Stimulated activated CD8-positive, alpha-beta memory T cell treated with anti-CD3 and anti-CD28 coated beads, Interleukin-15, amount 100 ng/mL, for 48 hours (primary cell): ENCODE measurements around the gene JAG1.
"Not testable (repeated sequence)": the region's sequence is repeated elsewhere in the genome, so short reads cannot be mapped to it uniquely, and the experiment has no call there.

Source experiments
- DNase-seq, 2 donors: peaks; one replicate each; pipeline ENCODE4 v3.0.0-alpha.2; 2020; ENCODE audit warnings: low read depth in 2 of 2

The JAG1 gene

GRCh38 chr20:10637031-10637559 lies 36.7 kb downstream of the JAG1 start:
- DNase-seq = no peak

DNA sequence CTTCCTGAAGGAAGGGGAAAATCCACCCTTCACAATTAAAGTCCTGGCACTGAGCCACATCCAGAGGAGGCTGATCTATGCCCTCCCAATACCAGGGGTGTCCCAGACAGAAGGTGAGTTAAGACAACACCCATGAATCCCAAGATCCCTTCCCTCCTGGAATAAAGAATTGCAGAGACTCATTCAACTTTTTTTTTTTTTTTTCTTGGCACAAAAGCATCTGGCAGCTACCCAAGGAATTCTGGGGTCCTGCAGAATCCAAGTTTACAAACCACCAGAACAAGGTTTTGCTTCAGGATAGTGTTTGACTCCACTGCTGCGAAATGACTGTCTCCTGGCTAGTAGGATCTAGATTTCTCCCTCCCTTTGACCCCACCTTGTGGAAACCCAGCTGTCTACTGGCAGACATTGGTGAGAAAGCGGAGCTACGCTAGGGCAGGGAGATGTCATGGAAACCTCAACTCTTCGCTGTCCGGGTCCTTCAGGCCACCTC lies 37.4 kb downstream of the JAG1 start:
- no peak for DNase-seq

DNA sequence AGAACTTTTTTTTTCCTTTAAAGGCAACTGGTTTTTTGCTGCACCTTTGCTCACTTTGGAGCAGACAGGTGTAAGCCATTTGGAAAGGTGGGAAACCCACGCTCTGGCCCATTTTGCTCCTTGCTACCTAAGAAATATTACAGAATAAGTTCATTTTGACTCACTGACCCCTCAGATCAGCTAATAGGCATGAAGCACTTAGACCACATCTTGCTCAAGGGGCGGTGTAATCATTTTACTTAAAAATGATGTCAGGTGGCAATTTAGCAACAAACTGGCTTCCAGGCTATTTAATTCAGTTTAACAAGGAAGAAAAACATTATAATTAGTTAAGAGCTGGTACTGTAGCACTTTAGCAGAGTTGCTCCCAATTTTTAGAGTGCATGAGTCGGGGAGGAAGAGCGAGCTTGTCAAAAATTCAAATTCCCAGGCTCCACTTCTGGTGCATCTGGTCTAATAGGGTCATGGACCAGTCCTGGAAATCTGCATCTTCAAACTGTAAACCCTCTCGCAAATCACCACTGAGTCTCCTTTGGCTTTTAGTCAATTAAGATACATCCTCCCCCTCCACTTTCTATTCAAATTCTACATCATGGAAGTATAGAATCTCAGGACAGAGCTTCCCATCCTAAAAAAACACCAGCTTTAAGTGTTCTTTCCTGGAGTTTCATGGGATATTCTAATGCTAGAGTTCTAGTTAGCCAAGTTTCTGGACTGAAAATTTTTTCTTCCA lies 38.2 kb downstream of the JAG1 start:
- DNase-seq = no peak

DNA sequence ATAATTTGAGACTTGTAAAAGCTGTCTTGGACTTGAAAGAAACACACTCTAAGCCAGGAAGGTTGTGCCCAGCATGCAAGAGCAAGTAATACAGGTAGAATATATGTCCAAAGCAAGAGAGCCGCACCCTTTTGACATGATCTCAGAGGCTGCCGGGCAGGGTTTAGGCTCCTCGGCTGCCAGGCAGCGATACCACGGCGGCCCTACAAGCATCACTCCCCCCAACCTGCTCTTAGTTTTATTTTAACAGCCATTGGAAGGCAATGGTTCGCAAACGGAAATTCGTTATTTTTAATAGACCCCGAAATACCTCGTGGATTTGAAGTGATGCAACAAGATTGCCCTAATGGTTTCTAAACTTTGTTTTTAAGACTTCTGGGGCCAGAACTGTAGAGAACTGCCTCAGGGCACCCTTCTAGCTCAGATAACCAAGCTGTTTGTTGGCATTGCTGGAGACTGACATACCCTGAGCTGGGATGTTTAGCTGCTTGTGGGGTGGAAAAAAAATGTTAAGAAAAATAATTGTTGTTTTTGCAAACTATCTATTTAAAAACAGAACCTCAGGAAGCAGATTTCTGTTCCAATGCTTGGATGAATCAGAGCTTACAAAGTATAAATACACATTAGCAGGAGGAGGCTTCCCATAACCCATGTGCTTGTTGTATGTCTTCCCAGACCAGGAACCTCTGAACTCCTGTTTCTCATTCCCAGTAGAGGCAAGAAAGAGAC lies 39.0 kb downstream of the JAG1 start:
- DNase-seq = no peak

DNA sequence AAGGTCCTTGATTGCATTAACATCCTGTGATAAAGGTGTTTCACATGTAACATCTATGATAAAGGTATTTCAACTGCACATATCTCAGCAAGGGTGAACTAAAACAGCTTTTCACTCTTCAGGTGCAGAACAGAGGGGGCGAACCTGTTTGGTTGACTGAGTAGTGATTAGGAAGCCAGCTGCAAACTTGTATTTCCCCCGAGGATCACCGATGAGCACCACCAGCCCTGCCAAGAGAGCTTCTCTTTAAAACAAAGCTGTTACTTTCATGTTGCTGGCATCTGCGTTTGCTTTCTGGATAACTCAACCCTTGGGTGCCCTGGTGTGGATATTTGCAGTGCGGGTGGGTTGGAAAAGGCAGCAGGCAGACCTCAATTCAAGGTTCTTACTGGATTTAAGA lies 39.6 kb downstream of the JAG1 start:
- DNase-seq = no peak

- DNase-seq = no peak
Measured at GRCh38 chr20:10633718-10634117, 40.1 kb downstream of the JAG1 start.

- no peak for DNase-seq
Measured at GRCh38 chr20:10632721-10633509, 40.9 kb downstream of the JAG1 start.

DNA sequence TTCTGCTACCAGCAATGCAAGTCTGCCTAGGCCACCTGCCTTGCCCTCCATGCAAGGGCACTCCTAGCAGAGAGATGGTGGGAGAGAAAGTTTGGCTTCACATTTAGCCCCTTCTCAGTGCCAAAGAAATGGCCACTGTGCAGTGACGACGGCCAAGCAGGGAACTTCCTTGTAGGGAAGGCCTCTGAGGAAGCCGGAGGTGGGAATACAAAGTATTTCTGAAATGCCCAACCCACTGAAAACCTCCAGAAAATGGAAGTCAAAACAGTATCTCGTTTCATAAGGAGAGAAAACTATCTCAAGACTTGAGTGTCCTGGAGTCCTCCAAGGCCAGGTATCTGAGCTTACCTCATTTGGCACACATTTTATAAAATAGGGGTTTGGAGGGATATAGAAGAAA lies 42.7 kb downstream of the JAG1 start:
- no peak for DNase-seq

DNA sequence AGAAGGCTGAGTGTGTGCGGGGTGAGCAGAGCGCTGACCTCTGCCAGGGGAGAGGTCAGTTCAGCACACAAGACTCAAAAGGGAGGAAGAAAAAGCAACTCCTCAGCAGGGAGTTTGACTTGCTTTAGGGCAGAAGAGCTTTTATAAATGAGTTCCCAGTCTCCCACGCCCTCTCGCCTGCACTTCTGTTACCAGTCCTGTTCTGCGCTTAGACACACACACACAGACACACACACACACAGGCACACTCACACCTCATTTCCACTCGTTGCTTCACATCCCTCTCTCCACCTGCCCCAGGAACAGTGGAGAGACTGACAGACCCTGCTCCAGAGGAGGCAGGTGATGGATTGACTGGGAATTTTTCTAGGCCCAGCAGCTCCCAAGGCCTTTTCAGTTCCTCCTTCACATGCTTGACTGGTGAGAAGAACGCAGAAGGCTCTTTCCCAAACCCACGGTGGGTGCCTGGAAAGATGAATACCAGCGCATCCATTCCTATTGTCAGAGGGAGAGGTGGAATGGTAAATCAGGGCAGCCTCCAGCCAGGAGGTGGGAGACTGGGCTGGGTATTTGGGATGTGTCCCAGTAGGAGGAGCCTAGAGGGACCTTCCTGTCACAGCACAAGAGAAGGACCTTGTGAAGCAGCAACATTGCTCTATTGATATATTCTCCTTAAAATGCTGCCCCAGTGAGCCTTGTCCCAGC lies 43.7 kb downstream of the JAG1 start:
- DNase-seq = no peak

DNA sequence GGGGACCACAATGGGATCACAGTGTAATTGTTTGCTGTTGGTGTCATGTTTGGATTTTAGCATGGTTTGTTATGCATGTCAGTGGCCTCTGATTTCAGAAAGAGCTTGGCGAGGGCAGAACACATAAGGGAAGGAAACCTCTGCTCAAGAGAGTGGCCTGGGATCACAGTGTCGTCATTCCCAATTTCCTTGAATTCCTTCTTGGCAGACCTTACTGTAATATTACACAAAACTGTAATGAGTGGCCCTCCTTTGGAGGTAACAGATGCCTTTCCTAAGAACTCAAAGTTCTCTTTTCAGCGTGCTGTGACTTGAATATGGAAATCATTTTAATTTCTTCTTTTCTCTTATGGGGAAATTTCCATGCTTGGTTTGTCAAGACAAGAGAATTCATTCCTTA lies 46.9 kb downstream of the JAG1 start:
- no peak for DNase-seq

DNA sequence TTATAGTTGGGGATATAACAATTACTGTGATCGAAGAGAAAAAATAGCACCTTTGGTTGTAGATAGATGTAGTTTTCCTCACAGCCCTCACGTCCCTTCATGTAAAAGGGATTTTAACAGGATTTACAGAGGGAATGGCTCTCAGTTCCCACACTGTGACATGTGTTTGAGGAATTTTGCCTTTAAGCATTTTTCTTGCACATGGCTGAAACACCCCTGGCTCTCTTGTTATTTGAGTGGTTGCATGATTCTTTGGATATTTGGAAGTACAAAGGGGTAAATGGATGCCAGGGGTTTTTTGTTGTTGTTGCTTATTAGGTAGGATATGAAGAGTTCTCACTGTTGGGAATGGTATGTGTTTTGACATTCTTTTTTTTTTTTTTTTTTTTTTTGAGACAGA lies 48.2 kb downstream of the JAG1 start:
- no peak for DNase-seq

- no peak for DNase-seq
Measured at GRCh38 chr20:10622657-10623418, 51.0 kb downstream of the JAG1 start.

DNA sequence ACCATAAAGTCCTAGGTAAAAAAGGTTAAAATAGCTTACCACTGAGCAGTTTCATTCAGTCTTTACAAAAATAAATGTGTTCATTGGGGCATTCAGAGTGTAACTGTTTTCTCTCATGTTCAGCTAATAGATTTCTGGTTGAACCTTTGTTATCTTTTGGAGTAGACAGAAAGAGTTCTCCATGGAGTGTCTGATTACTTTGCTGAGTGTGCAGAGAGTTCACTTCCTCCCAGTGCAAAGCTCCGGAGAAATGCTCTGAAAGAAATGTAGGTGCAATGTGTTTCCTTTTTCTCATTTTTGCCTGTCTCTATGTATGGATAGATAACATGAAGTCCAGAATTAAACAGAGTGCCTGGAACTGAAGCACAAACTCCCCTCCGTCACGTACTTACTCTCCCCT lies 52.6 kb downstream of the JAG1 start:
- no peak for DNase-seq

GRCh38 chr20:10619427-10619826 lies 54.4 kb downstream of the JAG1 start:
- DNase-seq = no peak

DNA sequence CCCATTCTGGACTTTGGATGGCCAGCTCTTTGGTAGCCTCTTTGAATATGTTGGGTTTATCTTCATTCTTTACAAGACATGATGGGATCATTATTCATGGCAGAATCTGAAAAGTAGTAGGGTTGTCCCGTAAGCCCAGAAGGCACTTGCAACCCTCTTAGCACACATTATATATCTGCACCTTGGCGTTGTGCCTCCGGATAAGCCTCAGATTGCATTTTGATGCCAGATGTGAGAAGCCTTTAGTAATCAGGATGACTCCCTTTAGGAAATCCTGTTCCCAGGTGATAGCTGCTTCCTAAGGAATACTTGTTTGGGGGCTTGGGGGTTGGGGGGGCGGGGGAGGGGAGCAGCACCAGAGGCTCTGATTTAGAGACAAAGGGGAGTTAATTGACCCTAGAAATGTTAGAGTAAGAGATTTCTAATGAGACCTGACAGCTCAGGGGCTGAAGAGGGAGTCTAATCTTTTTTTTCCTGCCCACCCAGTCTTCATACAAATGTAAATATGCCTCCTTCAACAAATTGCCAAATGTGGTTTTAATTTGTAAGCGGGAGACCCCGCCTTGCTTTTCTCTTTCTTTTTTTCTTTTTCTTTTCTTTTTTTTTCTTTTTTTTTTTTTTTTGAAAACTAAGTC lies 55.1 kb downstream of the JAG1 start:
- no peak for DNase-seq

- DNase-seq = not testable (repeated sequence)
Measured at GRCh38 chr20:10617549-10618133, 56.2 kb downstream of the JAG1 start.

- no peak for DNase-seq
Measured at GRCh38 chr20:10616212-10616611, 57.6 kb downstream of the JAG1 start.

DNA sequence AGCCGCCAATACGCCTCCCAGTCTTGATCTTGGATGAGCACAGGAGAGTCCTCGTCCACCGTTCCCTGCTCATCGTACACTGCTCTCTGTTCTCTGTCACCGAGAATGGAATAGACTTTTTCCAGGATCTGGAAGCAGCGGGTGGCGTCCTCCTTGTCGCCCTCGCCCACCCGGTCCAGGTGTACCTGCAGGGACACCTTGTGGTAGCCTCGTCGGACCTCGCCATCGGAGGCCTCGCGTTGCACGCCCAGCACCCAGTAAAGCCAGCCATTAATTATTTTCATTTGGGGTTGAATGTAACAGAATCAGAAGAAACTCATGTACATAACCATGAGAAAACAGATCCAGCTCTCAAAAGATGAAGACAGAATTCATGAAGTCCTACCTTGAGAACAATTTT lies 59.9 kb downstream of the JAG1 start:
- DNase-seq = no peak

DNA sequence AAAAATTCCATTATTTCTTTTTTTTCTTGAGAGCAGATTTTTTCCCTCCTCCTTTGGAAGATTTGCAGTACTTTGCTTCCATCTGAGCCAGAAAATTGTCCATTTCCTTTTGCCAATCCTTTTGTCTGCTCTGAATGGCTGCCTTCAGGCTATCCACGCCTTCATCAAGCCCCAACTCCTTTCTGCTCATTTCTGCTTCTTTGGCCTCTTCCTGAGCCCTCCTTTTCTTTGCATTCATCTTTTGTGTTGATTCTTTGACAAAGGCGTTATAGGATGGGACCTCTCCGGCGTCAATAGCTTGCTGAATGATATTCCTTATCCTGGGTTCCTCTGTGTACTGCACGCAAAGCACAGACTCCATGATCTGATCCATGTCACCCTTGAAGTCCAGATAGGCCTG lies 60.4 kb downstream of the JAG1 start:
- DNase-seq = not testable (repeated sequence)

- no peak for DNase-seq
Measured at GRCh38 chr20:10611357-10611756, 62.4 kb downstream of the JAG1 start.
